Sigmoid colon (tissue), 4 donors: ENCODE measurements around the gene PEX5L.

Experiments
- EP300 ChIP-seq, 4 donors: sonication (generic); formaldehyde crosslinking; IDR thresholded peaks; one replicate each; pipeline ENCODE4 v1.6.1; 2017; ENCODE audit warnings: antibody characterized with exemption in 4 of 4
- POLR2A ChIP-seq, 2 donors: fragments of 450-650 bp; IDR thresholded peaks; one replicate each; pipeline ENCODE4 v1.6.1; 2016; ENCODE audit warnings: antibody characterized with exemption in 2 of 2, mild to moderate bottlenecking in 2 of 2, moderate library complexity in 2 of 2
- POLR2AphosphoS5 ChIP-seq, 4 donors: sonication (generic); formaldehyde crosslinking; IDR thresholded peaks; one replicate each; pipeline ENCODE4 v1.6.1; 2017; ENCODE audit warnings: antibody characterized with exemption in 4 of 4
- TF ChIP-seq, protein P1 (sequence below), 4 experiments: fragments of 450-650 bp in 3 of 4; fragments of 200-600 bp in 1 of 4; IDR thresholded peaks; one replicate each; pipeline ENCODE4 v1.5.1; 2016 to 2019; ENCODE audit warnings: antibody characterized with exemption in 4 of 4, mild to moderate bottlenecking in 3 of 4, moderate library complexity in 2 of 4

DNA sequence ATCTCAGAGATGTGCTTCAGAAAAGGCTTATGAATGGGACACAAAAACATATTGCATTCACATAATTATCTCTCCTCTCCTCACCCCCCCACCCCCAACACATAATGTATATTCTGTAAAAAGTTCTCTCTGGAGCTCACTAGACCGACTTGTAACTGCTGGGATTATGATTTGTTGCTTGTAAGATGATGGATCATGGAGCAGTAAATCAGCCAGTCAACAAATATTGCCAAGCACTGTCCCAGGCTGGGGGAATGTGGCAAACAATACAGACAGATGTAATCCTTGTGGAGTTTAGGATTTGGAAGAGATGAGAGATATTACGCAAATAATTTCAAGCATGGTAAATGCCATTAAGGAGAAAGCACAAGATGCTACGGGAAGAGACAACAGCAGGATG lies 114.8 kb downstream of the PEX5L start:
- TF ChIP-seq, protein P1, sequence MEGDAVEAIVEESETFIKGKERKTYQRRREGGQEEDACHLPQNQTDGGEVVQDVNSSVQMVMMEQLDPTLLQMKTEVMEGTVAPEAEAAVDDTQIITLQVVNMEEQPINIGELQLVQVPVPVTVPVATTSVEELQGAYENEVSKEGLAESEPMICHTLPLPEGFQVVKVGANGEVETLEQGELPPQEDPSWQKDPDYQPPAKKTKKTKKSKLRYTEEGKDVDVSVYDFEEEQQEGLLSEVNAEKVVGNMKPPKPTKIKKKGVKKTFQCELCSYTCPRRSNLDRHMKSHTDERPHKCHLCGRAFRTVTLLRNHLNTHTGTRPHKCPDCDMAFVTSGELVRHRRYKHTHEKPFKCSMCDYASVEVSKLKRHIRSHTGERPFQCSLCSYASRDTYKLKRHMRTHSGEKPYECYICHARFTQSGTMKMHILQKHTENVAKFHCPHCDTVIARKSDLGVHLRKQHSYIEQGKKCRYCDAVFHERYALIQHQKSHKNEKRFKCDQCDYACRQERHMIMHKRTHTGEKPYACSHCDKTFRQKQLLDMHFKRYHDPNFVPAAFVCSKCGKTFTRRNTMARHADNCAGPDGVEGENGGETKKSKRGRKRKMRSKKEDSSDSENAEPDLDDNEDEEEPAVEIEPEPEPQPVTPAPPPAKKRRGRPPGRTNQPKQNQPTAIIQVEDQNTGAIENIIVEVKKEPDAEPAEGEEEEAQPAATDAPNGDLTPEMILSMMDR (IDR thresholded peaks at IDR 0.05) = no peak
- no peak for TF ChIP-seq POLR2A (IDR thresholded peaks at IDR 0.05)
- TF ChIP-seq EP300 (IDR thresholded peaks at IDR 0.05) = no peak
- no peak for TF ChIP-seq POLR2AphosphoS5 (IDR thresholded peaks at IDR 0.05)
